SIG-M5 (cell line): ENCODE data around the gene TCF4.

Experiments used
- DNase-seq: peaks from one replicate; lab custom pipeline; 2025; lab: John Stamatoyannopoulos, UW

Gene TCF4

DNA sequence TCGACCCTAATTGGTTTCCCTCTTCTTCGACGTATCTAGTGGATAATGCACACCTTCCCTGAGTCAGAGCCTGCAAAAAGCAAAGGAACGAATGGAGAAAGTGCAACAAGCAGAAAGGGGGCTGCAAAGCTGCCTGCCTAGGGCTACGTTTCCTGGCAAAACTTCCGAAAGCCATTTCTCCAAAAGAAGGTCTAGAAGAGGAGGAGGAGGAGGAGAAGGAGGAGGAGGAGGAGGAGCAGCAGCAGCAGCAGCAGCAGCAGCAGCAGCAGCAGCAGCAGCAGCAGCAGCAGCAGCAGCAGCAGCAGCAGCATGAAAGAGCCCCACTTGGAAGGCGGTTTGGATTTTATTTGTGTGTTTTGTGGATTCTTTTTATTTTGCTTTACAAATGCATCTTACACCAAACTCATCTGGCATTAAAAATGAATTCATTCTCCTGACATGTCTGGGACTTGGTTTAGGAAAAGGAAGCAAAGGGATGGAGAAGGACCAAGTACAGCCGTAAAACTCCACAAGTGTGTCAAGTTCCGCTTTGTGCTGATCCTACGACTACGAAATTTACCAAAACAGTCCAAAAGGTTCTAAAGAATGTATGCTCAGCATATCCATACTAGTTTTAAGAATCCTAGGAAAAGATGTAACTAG lies 2.0 kb downstream of the TCF4 start:
- DNase-seq = no peak

DNA sequence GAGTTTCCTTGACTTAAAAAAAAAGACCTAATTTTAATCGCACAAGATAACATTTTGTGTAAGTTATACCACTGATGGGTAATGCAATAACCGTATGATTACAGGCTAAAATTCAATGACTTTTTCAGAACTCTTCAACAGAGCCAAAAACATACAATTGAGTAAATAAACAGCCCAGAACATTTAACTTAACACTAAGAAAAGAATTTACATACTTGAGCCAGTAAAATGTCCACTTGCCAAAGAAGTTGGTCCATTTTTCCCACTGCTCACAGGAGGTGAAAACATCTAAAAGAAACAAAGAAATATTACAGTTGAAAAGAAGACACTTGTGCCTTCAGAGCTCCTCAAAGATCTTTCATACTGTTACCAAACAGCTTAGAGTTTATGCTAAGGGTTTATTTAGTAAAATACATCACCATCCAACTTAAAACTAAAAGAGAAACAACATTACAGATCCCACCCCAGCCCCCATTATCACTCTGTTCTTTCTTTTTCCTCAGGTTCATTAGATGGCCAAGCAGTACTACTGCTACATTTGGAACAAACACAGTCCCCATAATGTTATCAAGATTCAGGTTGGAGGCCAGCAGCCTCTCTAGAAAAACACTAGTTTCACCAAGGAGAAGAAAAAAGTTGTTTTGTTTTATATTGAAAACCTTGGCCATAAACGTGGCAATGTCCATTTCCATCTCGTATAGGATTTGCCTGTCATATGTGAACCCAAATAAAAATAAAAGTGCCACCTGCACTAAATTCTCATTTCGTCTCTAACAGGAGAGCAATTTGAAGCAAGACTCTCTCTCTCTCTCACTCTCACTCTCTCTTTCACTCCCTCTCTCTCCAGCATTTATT lies 2.7 kb downstream of the TCF4 start:
- no peak for DNase-seq

DNA sequence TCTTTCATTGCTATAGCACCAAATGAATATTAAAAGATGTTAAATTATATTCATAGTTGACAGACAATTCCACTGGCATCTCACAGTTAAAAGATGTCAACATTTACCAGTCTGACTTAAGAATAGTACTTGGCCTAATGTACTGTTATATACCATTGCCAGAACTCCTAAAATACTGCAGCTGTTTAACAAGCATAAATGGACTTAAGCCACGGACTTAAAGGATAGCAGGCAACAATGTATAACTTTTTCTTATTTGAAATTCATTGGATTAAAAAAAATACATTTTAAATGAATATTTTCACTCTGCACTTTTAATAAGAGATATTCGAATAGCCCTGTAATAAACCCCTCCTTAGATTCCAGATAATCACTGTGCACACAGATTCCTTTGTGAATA lies 3.8 kb downstream of the TCF4 start:
- no peak for DNase-seq

DNA sequence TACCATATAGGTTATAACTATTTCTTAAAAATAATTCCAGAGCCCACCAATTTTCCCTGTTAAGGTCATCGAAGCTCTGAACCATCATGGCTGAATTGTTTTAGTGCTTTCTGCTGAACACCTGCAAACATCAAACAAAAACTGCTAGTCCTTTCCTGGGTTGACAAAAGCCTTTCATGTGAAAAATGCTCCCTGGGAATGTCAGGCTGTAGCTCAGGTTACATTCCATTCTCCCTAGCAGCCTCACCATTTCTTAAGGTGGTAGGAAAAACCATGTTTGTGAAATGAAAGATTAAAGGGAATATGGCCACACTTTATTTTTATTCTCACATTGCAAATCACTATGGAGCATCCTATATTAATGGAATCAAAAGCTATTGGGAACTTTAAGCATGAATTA lies 5.7 kb downstream of the TCF4 start:
- no peak for DNase-seq

DNA sequence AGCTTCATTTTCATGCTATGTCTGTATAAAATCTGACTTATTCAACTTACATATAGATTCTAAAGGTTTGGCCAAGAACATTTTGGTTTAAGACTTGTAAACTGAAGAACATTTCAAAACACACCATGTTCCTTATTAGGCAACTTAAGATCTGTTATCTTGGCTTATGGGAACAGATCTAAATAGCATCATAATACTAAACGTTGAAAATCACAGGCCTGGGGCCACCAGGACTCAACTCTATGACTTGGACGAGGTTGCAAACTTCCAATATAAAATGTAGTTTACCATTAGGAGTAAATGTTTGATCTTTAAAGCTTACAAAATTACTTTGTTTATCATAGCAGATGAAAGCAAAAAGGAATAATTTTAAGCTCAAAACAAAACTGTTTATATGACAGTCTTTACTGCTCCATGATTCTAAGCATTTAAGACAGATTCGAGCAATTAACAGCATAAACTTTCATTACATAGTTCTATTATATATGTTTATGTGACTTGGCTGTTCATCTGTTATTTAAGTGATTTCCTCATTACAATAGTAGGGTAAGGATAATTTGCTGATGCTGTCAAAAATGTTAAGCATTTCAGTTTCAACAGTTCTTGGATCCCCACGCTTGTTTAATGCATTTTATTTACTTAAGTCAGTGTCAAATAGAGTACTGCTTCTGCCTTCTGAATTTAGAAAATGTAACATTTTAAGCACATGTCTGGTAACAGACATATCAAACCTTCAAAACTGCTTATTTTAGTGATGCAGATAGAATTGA lies 8.3 kb downstream of the TCF4 start:
- DNase-seq = no peak

DNA sequence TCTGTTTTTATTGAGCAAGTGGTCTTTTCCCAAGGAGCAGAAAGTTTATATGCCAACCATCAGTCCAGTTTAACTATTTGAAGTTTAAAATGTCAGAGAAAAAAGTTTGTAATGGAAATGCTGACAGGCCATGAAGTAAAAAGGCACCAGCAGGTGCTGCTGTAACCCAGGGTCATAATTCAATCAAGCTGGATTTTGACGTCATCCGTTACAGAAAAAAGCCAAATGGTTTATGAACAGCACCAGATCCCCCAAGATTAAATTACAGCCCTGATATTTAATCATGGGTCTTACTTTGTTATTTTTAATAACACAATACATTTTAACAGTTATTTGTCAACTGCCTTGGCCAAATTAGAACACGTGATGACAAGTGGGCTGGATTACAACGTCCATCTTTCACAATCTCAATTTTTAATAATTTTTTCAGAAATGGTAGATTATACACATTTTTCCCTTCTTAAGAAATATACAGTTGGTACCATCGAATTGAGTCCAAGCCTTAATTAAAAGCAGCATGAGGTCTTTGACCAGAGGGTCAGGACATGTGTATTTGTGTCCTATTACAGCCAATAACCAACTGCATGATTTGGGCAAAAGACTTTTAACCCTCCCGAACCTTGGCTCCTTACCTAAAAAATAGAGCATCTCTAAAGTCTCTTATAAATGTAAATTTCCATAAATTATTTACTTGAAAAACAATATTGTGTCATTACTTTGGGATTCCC lies 10.0 kb downstream of the TCF4 start:
- no peak for DNase-seq

DNA sequence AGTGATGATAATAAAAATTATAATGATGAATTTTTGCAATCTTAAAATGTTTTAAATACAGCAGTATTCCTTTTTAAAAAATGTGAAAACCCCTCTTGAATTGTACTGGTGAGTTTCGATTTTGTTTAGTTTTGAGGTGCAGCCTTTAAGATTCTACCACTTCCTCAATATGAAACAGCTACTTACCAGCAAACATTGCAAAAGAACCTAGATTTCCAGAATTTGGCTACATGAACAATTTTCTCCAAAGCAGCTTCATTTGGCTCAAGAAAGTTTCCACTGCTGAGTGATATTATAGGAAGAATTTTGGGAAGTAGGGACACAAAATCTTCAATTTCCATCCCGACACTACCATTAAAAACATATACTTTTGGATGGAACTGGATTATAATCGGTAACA lies 12.0 kb downstream of the TCF4 start:
- DNase-seq = peak; percentile 24

DNA sequence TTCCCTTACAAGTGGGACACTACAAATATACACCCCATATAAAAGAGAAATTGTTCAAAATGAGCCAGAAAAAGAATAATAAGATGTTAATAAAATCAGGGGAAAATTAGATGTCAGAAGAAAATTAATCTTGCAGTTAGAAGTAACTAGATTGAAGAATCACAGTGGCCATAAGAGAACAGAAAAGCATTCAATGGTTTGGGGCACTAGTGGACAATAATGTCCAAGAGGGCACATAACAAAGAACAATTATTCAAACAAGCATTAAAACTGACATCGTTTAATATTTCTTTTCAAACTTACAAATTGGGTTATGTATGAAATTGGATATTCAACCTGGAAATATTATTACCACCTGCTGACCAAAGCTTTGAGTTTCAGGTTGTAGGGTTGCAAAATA lies 12.9 kb downstream of the TCF4 start:
- DNase-seq = no peak

DNA sequence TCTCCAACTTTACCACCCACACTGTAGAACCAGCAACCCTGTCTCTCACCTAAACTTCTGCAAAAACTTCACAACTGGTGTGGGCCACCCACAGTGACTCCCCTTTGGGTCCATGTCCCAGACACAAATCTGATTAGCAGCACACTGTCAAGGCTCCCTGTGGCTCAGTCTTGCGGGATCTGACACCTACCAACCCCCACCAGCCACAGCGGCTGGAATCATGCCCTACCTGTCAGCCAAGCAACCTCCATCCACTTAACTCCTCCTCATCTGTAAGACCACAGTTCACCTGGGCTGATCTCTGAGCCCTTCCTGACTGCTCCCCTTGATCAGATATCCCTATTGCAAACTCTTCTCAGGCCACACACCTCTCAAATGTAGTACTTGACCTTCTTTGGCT lies 14.6 kb downstream of the TCF4 start:
- no peak for DNase-seq

DNA sequence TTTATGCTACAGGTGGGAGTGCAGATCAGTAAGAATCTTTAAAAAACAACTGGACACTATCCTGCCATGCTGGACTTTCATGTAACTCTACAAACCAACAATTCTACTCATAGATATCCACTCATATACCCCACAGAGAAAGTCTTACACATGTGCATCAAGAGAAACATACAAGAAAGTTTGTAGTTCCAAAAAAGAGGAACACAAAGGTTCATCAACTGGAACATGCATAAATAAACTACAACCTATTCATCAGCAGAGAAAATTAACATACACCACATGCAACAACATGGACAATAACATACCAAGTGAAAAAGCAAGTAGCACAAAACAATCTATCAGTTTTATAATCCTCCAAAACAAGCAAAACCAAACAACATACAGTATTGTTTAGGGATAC lies 17.0 kb downstream of the TCF4 start:
- no peak for DNase-seq

DNA sequence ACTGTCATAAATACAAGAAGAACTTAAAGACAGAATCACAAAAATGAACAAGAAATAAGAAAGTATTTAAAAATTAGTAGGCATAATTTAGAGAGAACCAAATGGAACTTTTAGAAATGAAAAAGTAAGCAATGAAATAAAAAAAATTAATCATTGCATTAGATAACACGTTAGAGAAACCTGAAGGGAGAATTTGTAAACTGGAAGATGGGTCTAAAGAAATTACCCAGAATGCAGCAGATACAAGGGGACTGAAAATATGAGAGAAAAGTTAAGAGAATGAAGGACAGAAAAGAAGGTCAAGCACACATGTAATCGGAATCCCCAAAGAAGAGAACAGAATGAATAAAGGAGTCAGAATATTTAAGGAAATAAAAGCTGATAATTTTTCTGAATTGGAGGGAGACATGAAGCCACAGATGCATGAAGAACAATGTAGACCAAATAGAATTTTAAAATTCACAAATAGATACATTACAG lies 21.5 kb downstream of the TCF4 start:
- no peak for DNase-seq

DNA sequence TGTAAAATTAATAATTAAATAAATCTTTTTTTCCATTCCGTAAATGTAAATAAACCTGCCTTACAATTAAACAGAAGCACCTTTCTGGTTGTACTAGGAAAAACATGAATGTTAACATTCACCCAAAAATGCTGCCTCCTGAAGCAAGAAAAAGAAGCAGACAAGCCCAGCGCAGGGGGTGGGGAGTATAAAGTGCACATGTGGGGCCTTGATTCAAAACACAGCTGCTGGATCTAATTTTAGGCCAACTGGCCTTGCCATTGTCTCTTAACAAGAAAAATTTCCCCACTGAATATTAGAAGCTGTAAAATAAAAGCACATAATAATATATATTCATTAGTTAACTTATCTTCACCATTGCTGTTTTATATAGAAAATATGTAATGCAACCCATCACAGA lies 28.3 kb downstream of the TCF4 start:
- no peak for DNase-seq

DNA sequence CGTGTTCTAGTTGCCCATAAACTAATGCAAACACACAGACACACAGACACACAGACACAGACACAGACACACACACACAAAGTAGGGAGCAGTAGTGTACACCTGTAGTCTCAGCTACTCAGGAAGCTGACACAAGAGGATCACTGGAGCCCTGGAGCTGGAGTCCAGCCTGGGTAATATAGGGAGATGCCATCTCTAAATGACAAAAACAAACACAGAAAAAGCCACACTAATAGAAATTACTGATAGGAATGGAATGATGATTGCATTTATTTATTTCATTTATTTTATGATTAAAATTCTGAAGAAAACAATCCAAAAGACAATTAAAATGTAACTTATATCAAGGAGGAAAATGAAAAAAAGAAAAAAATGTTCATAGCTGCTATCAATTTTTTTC lies 30.8 kb downstream of the TCF4 start:
- no peak for DNase-seq

DNA sequence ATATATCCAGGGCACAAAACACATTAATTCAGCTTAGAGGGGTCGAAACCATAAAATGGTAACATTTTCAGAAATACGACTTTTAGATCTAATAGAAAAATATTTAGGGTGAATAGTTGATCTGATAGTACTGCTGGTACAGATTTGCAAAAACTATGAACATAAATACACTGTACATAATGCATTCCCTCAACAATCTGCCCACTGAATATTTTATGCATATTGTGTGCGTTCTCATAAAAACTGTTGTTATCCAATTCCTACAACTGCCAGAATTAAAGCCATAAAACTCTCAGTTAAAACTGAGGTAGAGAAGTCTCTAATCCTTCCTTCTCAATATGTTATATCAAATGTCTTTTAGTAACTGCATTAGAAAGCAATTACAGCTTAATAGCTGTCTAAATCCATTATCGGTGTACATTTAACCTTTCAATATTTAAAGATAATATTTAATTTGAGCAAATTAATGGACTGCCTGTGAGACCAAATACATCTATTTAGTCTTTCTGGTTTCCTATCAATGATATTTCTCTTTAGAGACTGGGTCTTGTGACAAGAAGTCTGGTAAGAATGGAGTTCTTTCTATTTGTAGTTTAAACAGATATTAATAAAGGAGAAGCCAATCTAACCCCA lies 32.5 kb downstream of the TCF4 start:
- DNase-seq = no peak

DNA sequence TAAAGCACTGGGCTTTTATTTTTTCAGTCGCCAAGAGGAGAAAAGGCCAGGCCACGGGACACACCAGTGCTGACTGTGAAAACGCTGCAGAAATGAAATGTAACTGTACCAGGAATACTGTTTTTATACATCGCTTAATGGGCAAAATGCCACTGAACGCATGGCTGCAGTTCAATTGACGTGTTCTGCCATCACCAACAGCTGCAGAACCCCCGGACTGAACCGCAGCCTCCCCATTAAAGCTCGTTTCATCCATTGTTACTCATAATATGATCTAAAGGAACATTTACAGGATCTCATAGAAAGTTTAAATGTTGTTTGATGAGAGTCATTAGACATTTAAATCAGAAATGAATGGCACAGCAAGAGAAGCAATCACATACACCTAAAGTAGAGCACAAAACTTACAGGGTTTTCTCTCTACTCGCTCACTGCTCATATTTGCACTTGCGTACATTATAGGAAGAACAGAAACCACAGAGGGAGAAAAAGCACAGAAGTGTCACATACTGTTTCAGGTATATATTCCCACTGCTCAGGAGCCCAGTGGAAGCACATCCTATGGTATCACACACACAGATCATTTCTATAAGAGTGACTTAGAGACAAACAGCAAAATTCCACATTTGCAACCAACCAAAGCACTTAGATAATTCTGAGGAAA lies 35.3 kb downstream of the TCF4 start:
- DNase-seq = no peak

DNA sequence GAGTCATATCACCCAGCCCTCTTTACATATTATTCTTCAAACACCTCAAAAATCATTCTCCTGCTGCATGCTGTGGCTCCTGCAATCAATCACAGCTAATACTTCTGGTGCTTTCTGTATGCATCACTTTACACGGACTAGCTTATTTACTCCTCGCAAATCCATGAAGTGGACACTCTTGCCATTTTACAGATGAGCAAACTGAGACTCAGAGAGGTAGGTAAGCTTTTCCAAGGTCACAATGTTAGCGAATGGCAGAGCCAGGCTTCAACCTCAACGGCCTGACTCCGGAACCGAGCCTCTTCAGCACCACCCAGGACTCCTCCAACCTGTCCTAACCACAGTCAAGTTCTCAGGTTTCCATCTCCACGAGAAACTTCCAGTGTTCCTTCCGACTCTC lies 36.8 kb downstream of the TCF4 start:
- no peak for DNase-seq

DNA sequence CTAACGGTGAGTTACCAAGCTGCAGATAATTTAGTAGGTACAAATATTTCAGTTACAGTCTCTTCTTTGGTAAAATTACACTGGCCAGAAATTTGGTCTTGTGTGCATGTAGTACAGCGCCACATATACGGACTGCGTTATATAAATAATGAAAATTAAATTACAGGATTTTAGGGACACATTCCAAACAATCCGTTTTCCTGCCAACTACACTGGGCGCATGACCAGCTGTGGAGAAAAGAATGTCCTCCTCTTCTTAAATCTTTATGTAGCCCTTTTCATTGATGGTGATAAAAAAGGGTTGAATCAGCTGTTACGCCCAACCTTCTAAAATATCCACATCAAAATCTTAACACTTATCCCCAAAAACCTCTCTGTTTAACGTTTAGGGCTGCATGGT lies 37.5 kb downstream of the TCF4 start:
- no peak for DNase-seq

DNA sequence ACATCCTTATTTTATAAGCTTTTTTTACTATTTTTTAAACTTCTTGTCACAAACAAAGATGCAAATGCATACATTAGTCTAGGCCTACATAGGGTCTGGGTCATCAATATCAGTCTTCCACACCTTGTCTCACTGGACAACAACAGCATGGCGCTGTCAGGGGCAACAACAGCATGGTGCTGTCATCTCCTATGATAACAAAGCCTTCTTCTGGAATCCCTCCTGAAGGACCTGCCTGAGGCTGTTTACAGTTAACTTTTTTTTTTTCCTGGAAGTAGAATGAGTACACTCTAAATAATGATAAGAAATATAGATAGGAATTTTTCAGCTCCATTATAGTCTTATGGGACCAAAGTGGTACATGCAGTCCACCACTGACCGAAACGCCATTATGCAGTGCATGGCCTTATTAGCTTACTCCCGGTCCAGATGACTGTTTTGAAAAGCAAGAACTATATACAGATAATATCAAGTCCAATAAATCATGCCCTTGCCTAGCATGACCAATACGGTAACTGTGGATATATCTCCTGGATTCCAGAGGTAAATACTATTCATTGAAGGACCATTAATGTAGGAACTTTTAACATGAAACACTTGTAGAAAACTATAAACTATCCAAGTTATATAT lies 38.4 kb downstream of the TCF4 start:
- no peak for DNase-seq

DNA sequence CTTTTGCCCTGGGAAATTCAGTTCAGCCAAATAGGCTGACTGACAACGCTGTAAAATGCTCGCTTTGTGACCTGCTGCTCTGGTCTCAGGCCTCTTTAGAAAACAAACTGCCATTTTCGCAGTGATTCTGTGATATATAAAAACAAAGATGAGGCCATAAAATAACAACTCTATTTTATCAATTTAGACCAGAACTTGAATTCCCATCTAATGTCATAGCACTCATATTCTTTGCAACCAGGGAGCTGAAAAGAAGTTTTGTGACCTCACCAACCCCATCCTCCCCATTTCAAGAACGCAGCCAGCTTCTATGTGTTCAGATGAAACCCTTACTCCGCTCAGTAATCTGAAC lies 40.3 kb downstream of the TCF4 start:
- DNase-seq = no peak

DNA sequence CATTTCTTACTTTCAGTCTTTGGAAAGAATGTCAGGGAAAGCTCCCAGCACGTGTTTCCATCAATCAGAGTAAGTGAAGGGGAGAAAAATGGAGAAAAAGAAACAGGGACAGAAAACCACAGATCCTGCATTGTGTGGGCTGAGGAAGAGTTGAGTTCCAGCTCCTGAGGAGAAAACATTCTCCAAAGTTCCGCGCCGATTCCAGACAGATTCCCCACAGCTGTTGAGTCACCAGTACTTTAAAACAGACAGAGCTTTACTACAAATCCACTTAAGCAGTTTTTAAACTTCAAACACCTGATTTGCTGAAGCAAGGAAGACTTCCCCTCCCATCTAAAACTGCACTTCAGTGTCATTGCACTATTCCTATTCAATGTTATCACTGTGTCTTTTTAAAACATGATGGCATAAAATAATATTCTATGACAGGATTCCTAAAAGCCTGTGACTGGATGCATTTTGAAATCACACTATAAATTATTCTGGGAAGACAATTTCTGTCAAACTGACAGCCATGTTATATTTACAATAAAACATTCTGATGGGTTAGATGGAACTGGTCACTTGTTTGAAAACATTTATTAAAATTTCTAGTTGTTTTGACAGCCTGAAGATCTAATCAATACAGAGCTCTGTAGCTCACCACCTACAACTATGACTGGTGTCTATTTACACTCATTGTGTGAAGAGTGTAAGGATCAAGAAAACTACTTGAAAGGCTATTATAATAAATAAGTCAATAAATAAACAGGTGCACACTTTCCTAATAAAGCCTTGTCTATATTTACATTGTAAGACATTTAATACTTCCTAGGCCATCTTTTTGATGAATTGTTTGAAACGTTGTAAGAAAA lies 40.9 kb downstream of the TCF4 start:
- DNase-seq = no peak
